Activated naive CD8-positive, alpha-beta T cell (primary cell): ENCODE data around the gene SCD.
A peak's percentile ranks its signal among the peaks of the same experiment; 100 is the strongest.

Source experiments
- H3K27ac Mint-ChIP-seq: one replicate; pipeline ENCODE4 v1.8.0; 2021; ENCODE audit warnings: mixed read lengths
- H3K27me3 Mint-ChIP-seq: one replicate; pipeline ENCODE4 v1.8.0; 2021; ENCODE audit warnings: mixed read lengths
- H3K36me3 Mint-ChIP-seq: one replicate; pipeline ENCODE4 v1.8.0; 2021; ENCODE audit warnings: mixed read lengths
- H3K4me1 Mint-ChIP-seq: one replicate; pipeline ENCODE4 v1.8.0; 2021; ENCODE audit warnings: low read depth, mixed read lengths
- H3K4me3 Mint-ChIP-seq: one replicate; pipeline ENCODE4 v1.8.0; 2021; ENCODE audit warnings: mild to moderate bottlenecking, mixed read lengths
- H3K9me3 Mint-ChIP-seq: one replicate; pipeline ENCODE4 v1.8.0; 2021; ENCODE audit warnings: low read depth, mixed read lengths

SCD gene

DNA sequence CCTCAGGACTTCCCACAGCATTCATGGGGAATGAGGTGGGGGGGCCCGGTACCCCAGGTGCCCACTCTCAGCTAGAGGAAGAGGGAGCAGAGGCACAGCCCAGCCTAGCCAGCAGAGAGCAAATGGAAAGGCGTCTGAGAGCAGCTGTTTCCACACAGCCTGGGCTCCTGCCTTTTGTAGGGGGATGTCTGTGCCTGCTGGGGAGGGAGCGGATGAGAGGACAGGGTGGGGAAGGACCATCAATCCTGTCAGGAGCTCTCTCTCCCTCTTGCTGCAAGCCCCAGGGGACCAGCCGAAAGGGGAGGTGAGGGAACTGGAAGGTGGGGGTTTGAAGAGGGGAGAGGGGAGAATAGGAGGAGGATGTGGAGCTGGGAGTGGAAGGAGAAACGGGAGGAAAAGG, 17.0 kb upstream of the SCD start, which contains the start of gene PKD2L1:
TSS of gene PKD2L1 (minus strand) at position 150 of the 400 bp plus-strand sequence. CDS start at position 25, 125 bp downstream.
- H3K4me3 Mint-ChIP-seq, result no peak within 1 kb of the TSS
- H3K4me1 Mint-ChIP-seq, result peaks cover 12% of the 10 kb centered on the region
- H3K27me3 Mint-ChIP-seq, result peaks cover 4% of the 10 kb centered on the region
- no peaks in the 10 kb centered on the region for H3K9me3 Mint-ChIP-seq
- no peak within 1 kb of the TSS for H3K27ac Mint-ChIP-seq
- no peaks in the 10 kb centered on the region for H3K36me3 Mint-ChIP-seq

DNA sequence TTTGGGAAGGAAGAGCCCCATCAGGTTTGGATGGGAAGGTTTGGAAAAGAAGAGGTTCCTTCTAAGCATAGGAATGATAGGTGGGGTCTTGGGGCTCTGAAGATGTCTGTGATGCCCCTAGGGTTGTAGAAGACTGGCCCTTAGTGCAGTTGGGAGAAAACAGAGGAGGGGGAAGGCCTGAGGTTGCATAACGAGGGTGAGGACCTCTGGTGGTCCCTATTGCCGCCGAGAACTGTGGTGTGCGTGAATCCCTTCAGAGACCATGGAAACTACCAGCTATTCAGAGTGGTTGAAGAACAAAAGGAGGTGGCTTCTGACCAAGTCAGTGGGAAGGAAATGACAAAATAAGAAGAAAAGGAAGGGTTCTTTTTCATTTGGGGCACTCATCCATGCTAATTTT, 13.9 kb upstream of the SCD start:
- no peaks in the 10 kb centered on the region for H3K36me3 Mint-ChIP-seq
- H3K9me3 Mint-ChIP-seq, result no peaks in the 10 kb centered on the region
- H3K4me3 Mint-ChIP-seq, result no peak overlapping the region
- H3K27ac Mint-ChIP-seq, result no peak overlapping the region
- no peaks in the 10 kb centered on the region for H3K4me1 Mint-ChIP-seq
- H3K27me3 Mint-ChIP-seq, result peaks cover 4% of the 10 kb centered on the region

DNA sequence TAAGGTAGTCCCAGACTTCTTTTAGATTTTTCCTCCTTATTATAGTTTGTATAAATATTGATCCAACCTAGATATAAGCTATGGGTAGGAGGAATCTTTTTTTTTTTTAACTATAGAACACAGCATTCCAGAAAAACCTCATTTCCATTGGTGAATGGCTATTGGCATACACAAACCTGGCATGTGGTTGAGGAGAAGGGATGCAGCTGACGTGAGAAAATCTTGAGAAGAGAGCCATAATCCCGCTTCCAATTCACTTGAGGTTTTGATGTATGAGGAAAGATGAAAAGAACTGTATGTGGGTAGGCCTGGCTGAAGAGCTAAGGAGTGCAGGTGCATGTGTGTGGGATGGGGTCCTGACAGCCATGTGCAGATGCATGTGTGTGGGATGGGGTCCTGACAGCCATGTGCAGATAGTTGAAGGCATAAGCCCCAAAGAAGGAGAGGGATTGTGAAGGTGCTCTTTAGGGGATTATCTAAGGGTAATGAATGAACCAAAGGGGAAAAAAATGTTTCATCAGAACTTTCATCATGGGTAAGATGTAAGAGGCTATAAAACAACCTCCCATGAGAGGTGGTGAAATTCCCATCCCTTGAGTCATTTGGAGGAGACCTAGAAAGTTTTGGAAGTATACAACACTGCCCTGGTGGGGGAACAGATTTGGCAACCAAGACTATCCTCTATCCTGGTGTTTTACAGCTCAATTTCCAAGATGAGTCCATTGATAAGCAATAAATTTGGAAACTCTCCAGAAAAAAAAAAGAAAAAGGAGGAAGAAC, 13.2 kb upstream of the SCD start:
- no peak overlapping the region for H3K27ac Mint-ChIP-seq
- no peaks in the 10 kb centered on the region for H3K9me3 Mint-ChIP-seq
- peaks cover 4% of the 10 kb centered on the region for H3K27me3 Mint-ChIP-seq
- H3K36me3 Mint-ChIP-seq, result no peaks in the 10 kb centered on the region
- H3K4me1 Mint-ChIP-seq, result no peaks in the 10 kb centered on the region
- no peak overlapping the region for H3K4me3 Mint-ChIP-seq

DNA sequence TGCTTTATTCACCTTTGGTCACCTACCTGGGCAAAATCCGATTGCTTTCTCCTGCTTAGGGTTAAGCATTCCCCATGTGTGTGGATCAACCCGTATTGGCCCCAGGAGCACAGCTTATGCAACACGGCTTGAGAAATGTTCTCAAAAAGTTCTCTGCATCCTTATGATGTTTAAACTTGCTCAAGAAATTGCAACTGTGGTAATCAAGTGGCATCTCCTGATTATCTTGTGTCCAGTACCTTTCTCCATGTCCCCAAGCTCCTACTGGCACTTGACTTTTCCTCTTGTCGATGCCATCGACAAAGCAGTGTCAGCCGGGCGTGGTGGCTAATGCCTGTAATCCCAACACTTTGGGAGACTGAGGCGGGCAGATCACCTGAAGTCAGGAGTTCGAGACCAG, 12.3 kb upstream of the SCD start:
- peaks cover 4% of the 10 kb centered on the region for H3K27me3 Mint-ChIP-seq
- H3K9me3 Mint-ChIP-seq, result no peaks in the 10 kb centered on the region
- H3K4me3 Mint-ChIP-seq, result no peak overlapping the region
- no peak overlapping the region for H3K27ac Mint-ChIP-seq
- no peaks in the 10 kb centered on the region for H3K4me1 Mint-ChIP-seq
- no peaks in the 10 kb centered on the region for H3K36me3 Mint-ChIP-seq

DNA sequence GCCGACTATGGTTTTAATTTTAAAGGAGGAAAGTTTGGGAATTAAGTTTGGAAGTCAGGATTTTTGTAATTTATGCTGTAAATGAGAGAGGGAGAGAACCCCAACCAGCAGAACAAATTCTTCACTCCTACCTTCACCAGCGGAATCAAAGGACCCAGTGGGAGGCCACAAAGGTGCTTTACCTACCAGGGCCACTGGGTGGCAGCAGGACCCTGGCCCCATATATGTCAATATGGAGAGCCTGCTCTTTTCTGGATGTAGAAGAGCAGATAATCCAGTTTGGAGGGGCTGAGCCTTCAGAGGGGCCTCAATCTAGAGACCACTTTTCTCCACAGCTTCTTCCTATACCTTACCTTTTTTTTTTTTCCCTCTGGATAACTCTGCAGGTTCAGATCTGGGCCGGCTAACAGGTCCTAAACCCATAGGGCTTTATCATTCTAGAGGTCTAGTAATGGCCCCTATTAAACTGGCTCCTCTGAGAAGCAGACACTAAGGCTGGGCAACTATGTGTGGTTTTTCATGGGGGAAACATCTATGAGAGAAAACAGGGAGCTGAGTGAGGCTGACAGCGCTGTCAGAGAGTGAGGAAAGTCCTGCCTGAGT, 8.5 kb upstream of the SCD start:
- no peaks in the 10 kb centered on the region for H3K36me3 Mint-ChIP-seq
- H3K9me3 Mint-ChIP-seq, result no peaks in the 10 kb centered on the region
- H3K4me3 Mint-ChIP-seq, result no peak overlapping the region
- H3K4me1 Mint-ChIP-seq, result no peaks in the 10 kb centered on the region
- peaks cover 1% of the 10 kb centered on the region for H3K27me3 Mint-ChIP-seq
- no peak overlapping the region for H3K27ac Mint-ChIP-seq

DNA sequence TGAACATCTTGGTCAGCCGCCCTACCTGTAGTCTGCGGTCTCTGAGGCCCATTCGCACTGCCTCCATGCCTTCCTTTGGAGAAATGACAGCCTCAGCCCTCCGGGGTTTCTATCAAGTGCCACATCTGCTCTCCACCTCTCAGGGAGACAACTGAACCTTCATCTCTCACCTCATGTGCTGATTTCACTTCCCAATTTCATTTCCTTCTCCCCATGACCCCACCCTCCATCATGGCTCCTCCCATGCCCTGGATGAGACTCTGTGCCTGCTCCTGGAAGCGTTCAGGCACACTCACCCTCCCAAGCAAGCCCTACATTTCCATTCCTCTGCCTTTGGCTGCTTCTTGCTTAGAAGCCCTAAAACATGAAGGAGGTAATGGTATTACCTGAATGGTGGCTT, 7.8 kb upstream of the SCD start:
- H3K4me1 Mint-ChIP-seq, result no peaks in the 10 kb centered on the region
- H3K27ac Mint-ChIP-seq, result no peak overlapping the region
- no peaks in the 10 kb centered on the region for H3K9me3 Mint-ChIP-seq
- no peak overlapping the region for H3K4me3 Mint-ChIP-seq
- no peaks in the 10 kb centered on the region for H3K27me3 Mint-ChIP-seq
- H3K36me3 Mint-ChIP-seq, result no peaks in the 10 kb centered on the region

DNA sequence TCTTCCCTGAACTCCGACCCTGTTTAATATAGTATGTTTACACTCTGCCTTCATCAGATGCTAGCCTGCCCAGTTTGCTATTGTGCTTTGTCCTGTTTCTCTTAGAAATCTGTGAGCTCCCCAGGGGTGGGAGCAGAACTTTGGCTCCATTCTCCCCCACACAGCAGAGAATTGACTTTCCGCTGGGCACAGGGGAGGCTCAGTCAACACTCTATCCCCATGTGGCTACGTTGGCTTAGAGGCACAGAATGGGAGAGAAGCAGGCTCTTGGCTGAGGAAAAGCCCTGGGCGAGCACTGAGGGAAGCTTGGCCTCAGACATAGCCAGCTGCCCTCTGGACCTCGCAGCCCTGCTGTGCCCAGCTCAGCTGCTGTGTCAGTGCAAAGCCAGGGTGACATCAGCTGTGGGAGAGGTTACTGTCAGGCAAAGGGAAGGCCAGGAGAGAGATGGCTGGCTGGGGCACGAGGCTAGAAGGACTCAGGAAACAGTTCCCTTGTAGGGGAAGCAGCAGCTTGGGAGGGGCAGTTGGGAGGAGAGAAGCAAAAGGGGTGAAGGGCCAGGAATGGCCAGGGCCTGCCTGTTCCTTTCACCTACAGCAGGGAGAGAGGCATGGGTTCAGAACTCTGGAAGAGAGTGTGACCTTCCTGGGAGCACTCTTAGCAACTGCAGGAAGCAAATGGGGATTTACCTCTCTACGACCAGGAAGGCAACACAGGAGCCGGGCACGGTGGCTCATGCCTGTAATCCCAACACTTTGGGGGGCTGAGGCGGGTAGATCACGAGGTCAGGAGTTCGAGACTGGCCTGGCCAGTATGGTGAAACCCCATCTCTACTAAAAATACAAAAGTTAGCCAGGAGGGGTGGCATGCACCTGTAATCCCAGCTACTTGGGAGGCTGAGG, 5.8 kb upstream of the SCD start:
- H3K4me1 Mint-ChIP-seq, result peaks cover 7% of the 10 kb centered on the region
- H3K27ac Mint-ChIP-seq, result no peak overlapping the region
- no peak overlapping the region for H3K4me3 Mint-ChIP-seq
- no peaks in the 10 kb centered on the region for H3K27me3 Mint-ChIP-seq
- H3K9me3 Mint-ChIP-seq, result no peaks in the 10 kb centered on the region
- H3K36me3 Mint-ChIP-seq, result no peaks in the 10 kb centered on the region

DNA sequence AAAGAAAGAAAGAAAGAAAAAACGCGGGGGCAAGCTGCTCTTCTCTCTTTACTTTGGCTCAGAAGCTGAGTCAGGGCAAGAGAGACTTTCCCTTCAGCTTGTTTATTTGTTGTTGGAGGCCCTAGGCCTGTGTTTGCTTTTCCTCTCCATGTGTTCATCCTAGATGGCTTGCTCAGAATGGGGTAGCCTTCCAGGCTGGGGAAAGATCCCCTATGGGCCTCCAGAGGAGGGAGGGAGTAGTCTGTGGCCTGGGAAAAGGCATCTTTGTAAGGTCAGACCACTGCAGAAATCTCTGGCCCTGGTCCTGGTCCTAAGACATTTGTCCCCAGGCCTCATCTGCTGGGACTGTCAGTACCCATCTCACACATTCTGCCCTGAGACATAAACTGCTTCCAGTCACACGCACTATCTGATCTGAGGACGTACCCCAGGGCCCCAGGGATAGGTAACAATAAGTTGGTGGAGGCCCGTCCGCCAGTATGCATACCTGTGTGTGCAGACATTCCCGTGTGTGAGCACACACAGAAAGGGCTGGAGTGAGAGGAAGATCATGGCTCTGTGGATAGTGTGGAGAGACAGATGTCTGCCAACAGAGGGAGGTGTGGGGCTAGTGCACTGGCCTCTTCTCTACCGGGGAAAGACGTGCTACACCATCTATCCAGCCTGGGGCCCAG, 4.9 kb upstream of the SCD start:
- Mint-ChIP-seq H3K36me3 (no peaks in the 10 kb centered on the region), H3K4me3 (no peak overlapping the region), H3K4me1 (peaks cover 8% of the 10 kb centered on the region), H3K27ac (no peak overlapping the region), H3K27me3 (no peaks in the 10 kb centered on the region), H3K9me3 (no peaks in the 10 kb centered on the region)

DNA sequence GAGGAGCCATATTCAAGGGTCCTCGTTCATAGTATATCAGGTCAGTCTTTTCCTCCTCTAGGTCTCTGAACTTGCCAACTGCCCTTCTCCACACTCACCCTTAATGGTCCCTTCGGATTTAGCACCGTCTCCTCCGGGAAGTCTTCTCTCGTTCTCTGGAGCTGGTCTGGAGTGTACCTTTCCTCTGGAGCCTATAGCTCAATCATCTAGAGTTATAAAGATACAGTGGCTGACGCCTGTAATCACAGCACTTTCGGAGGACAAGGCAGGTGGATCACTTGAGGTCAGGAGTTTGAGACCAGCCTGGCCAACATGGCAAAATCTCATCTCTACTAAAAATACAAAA, 4.4 kb upstream of the SCD start:
- no peak overlapping the region for H3K27ac Mint-ChIP-seq
- no peaks in the 10 kb centered on the region for H3K36me3 Mint-ChIP-seq
- no peak overlapping the region for H3K4me3 Mint-ChIP-seq
- no peaks in the 10 kb centered on the region for H3K9me3 Mint-ChIP-seq
- no peaks in the 10 kb centered on the region for H3K27me3 Mint-ChIP-seq
- peaks cover 9% of the 10 kb centered on the region for H3K4me1 Mint-ChIP-seq

DNA sequence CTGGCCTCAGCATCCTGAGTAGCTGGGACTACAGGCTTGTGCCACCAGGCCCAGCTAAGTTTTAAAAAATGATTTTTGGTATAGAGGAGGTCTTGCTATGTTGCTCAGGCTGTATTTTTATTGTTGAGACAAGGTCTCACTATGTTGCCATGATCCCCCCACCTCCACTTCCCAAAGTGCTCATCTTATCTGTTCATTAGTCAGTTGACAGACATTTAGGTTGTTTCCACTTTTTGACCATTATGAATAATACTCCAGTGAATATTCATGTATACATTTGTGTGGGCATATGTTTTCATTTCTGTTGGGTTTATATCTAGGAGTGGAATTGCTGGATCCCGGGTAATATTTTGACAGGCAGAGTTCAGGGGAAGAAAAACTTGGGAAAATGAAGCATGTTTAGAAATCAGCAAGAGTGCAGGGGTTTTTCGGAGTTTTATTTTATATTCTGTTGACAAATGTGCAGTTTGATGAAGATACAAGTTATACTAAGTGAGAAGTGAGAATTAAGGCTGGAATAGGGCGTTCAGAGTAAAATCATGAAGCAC, 2.7 kb upstream of the SCD start:
- Mint-ChIP-seq H3K4me3 (peak overlapping the region; percentile 1), H3K36me3 (peaks cover 3% of the 10 kb centered on the region), H3K27me3 (no peaks in the 10 kb centered on the region), H3K9me3 (no peaks in the 10 kb centered on the region), H3K27ac (no peak overlapping the region), H3K4me1 (peaks cover 24% of the 10 kb centered on the region)

DNA sequence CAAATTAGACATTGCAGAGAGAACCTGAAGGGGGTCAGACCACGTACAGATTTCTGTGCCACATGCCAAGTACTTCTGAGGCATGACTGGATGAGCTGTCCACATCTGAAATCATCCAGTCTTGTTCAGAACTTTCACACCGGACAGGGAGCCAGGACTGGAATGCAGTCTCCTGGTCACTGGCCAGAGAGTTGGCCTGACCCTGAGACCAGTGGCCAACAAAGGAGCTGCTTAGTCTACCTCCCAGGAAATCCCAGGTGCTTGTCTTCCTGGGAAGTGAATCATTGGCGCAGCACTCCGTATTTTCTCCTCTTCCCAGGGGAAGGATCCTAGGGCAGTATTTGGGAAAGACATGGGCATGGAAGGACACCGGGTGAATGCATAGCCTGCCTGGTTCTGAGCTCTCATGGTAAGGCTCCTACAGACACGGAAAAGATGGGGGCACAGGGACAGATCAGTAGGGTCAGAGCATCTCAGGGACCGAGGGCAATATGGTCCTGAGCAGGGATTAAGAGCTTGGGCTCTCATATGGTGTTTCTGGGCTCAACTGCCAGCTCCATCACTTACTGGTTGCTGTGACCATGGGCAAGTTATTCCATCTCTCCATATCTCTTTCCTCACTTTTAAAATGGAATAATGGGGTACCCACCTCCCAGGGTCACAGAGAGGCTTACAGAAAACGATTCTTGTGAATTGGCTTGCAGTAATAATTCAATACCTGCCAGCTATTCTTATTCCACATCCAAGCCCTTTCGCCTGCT, 1.3 kb upstream of the SCD start:
- H3K27ac Mint-ChIP-seq, result peak overlapping the region; percentile 71
- H3K4me1 Mint-ChIP-seq, result peaks cover 27% of the 10 kb centered on the region
- peaks cover 5% of the 10 kb centered on the region for H3K36me3 Mint-ChIP-seq
- peak overlapping the region; percentile 96 for H3K4me3 Mint-ChIP-seq
- H3K27me3 Mint-ChIP-seq, result no peaks in the 10 kb centered on the region
- no peaks in the 10 kb centered on the region for H3K9me3 Mint-ChIP-seq

DNA sequence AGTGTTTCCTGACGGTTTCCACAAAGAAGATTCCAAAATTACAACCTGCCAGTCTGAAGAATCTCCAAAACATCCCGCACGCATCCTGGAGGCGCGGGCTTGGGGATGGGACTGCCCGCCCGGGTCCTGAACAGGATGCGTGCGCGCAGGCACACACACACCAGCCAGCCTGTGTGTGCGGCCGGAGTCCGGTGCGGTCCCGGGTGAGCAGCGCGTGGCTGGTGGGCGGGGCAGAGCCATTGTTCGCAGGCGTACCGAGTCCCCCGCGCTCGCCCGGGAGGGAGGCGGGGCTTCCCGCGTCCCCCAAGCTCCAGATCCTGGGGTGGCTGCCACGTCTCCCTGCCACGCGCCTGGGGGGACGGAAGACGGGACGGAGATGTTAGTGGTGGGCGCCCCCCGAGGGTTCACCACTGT, 675 bp upstream of the SCD start:
- Mint-ChIP-seq H3K9me3 (no peaks in the 10 kb centered on the region), H3K4me3 (peak overlapping the region; percentile 96), H3K27ac (peak overlapping the region; percentile 71), H3K4me1 (peaks cover 29% of the 10 kb centered on the region), H3K27me3 (no peaks in the 10 kb centered on the region), H3K36me3 (peaks cover 5% of the 10 kb centered on the region)

DNA sequence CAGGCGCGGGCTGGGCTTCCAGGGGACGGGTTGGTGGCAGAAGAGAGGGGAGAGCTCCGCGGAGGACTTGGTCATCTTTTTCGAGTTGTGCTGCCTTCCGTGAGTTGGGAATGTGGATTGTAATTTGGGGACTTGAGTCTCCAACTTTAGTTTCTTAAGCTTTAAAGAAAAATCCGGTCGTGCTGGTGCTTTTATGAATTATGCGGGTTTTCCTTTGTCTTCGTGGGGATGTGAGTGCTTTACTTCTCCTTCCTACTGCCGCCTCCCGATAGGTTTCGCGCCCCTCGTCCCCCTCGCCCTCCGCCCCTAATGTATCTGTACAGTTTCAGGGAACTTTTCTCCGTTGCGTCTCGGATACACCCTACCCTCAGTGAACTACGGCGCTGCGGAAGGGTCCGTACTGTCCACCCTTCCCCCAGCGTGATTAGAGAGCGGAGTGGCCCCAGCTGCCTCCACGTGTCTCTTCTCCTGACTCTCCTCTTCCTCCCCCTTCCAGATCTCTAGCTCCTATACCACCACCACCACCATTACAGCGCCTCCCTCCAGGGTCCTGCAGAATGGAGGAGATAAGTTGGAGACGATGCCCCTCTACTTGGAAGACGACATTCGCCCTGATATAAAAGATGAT, 649 bp downstream of the SCD start:
- peaks cover 10% of the 10 kb centered on the region for H3K36me3 Mint-ChIP-seq
- H3K4me1 Mint-ChIP-seq, result peaks cover 29% of the 10 kb centered on the region
- peak overlapping the region; percentile 83 for H3K27ac Mint-ChIP-seq
- H3K4me3 Mint-ChIP-seq, result peak overlapping the region; percentile 96
- no peaks in the 10 kb centered on the region for H3K27me3 Mint-ChIP-seq
- H3K9me3 Mint-ChIP-seq, result no peaks in the 10 kb centered on the region
